GM12878 (cell line): Measurements from ENCODE around the gene CCL2. TPM values are rescaled to one million over a fixed set of nuclear protein-coding genes. Genes with fewer than 3 reads are reported as not detected.

ENCODE experiments used
- ATAC-seq: fragments of 200-7000 bp; cut with Tn5 transposase; 3 replicates; pipeline ENCODE4 v1.9.1; 2020; ENCODE audit warnings: mild to moderate bottlenecking, moderate library complexity
- BruUV-seq: library from RNA; stranded (reverse); fragments of 400-500 nt; replicated peaks from 2 replicates; lab custom pipeline; 2021; lab: Mats Ljungman, UMichigan
- CTCF ChIA-PET: fragments of 300-600 bp; sonication (Branson Sonifier 250); formaldehyde crosslinking; extraction: SDS; loops from one replicate; lab custom pipeline; 2021; ENCODE audit warnings: inconsistent platforms; lab: Yijun Ruan, JAX
- POLR2A ChIA-PET: fragments of 350-600 bp; formaldehyde crosslinking; extraction: SDS; loops from one replicate; lab custom pipeline; 2021; ENCODE audit warnings: inconsistent platforms; lab: Charles Lee
- RAD21 ChIA-PET: fragments of 300-600 bp; sonication (Branson Sonifier 250); formaldehyde crosslinking; loops from one replicate; lab custom pipeline; 2023; ENCODE audit warnings: antibody characterized with exemption; ENCODE audit not compliant: unreplicated experiment; lab: Charles Lee
- SMC1A ChIA-PET: fragments of 300-600 bp; sonication (Branson Sonifier 250); formaldehyde crosslinking; loops from one replicate; lab custom pipeline; 2023; ENCODE audit not compliant: unreplicated experiment, uncharacterized antibody; lab: Charles Lee
- DNase-seq: peaks from one replicate; pipeline ENCODE4 v3.0.0-alpha.2; 2011; ENCODE audit warnings: low read depth, low spot score
- FAIRE-seq: peaks from 3 replicates; lab custom pipeline; 2011; peaks lifted over from hg19 to GRCh38; lab: Jason Lieb, UNC
- H2AFZ ChIP-seq: 2 replicates; pipeline ENCODE4 v1.6.0; 2011; ENCODE audit warnings: low read depth, low read length, control low read depth; ENCODE audit not compliant: control insufficient read depth
- H3K27ac ChIP-seq: 2 replicates; pipeline ENCODE4 v1.5.1; 2011; ENCODE audit warnings: control low read depth; ENCODE audit not compliant: control insufficient read depth, insufficient read depth
- H3K27me3 ChIP-seq, 2 experiments: replicated peaks in 1 of 2; 2 replicates each; pipeline versions ENCODE4 v1.6.0 to v1.6.1; 2011; ENCODE audit warnings: low read length in 1 of 2; ENCODE audit not compliant: control insufficient read depth in 2 of 2, insufficient read depth in 2 of 2
- H3K36me3 ChIP-seq, 2 experiments: 2 replicates each; pipeline ENCODE4 v1.5.1; 2011; ENCODE audit warnings: low read length in 1 of 2; ENCODE audit not compliant: control insufficient read depth in 2 of 2, insufficient read depth in 2 of 2
- H3K4me1 ChIP-seq: 2 replicates; pipeline ENCODE4 v1.6.1; 2011; ENCODE audit warnings: mild to moderate bottlenecking, low read length, moderate library complexity, mixed read lengths; ENCODE audit not compliant: control insufficient read depth, insufficient read depth
- H3K4me2 ChIP-seq: 2 replicates; pipeline ENCODE4 v1.6.0; 2011; ENCODE audit warnings: control low read depth; ENCODE audit not compliant: control insufficient read depth, insufficient read depth
- H3K4me3 ChIP-seq: fragments of 200-600 bp; sonication (generic); 2 replicates; pipeline ENCODE4 v1.5.1; 2016
- H3K79me2 ChIP-seq: 2 replicates; pipeline ENCODE4 v1.6.0; 2011; ENCODE audit warnings: low read length; ENCODE audit not compliant: control insufficient read depth, insufficient read depth
- H3K9ac ChIP-seq: 2 replicates; pipeline ENCODE4 v1.8.0; 2011; ENCODE audit warnings: low read length, control low read depth, mixed read lengths; ENCODE audit not compliant: control insufficient read depth, insufficient read depth
- H3K9me3 ChIP-seq: replicated peaks from 3 replicates; pipeline ENCODE4 v1.5.1; 2011; ENCODE audit warnings: mild to moderate bottlenecking, low read length; ENCODE audit not compliant: control insufficient read depth, insufficient read depth
- H4K20me1 ChIP-seq: 2 replicates; pipeline ENCODE4 v1.6.0; 2011; ENCODE audit not compliant: control insufficient read depth, insufficient read depth
- BCLAF1 ChIP-seq: fragments of 450-650 bp; IDR thresholded peaks from 2 replicates; pipeline ENCODE4 v1.6.1; 2017; ENCODE audit warnings: antibody characterized with exemption, mild to moderate bottlenecking, moderate library complexity
- CBX3 ChIP-seq: fragments of 200-600 bp; sonication (generic); IDR thresholded peaks from 2 replicates; pipeline ENCODE4 v1.6.1; 2016; ENCODE audit warnings: low read depth, borderline replicate concordance
- ETV6 ChIP-seq, 2 experiments: fragments of 450-650 bp in 1 of 2; IDR thresholded peaks in 1 of 2; conservative IDR thresholded peaks in 1 of 2; 2 replicates each; pipeline ENCODE4 v1.6.1; 2014; ENCODE audit warnings: antibody characterized with exemption in 1 of 2, borderline replicate concordance in 1 of 2, low read depth in 1 of 2, mild to moderate bottlenecking in 1 of 2, moderate library complexity in 1 of 2
- FOS ChIP-seq: IDR thresholded peaks from 3 replicates; pipeline ENCODE4 v1.6.1; 2011; ENCODE audit warnings: borderline replicate concordance; ENCODE audit not compliant: insufficient read length; ENCODE audit errors: extremely low read depth
- FOXK2 ChIP-seq: fragments of 450-650 bp; IDR thresholded peaks from 2 replicates; pipeline ENCODE4 v1.6.1; 2017; ENCODE audit warnings: mild to moderate bottlenecking, moderate library complexity
- KLF5 ChIP-seq: fragments of 450-650 bp; IDR thresholded peaks from 2 replicates; pipeline ENCODE4 v1.6.1; 2014; ENCODE audit warnings: mild to moderate bottlenecking; ENCODE audit not compliant: partially characterized antibody
- MEF2B ChIP-seq: fragments of 450-650 bp; IDR thresholded peaks from 2 replicates; pipeline ENCODE4 v1.6.1; 2018; ENCODE audit warnings: mild to moderate bottlenecking, moderate library complexity; ENCODE audit not compliant: partially characterized antibody, poor library complexity, severe bottlenecking
- MXI1 ChIP-seq: fragments of 150-350 bp; IDR thresholded peaks from 2 replicates; pipeline ENCODE4 v1.6.1; 2011; ENCODE audit warnings: low read depth, mild to moderate bottlenecking, inconsistent platforms, low read length, improper control_type of control experiment
- NKRF ChIP-seq: fragments of 450-650 bp; conservative IDR thresholded peaks from 2 replicates; pipeline ENCODE4 v1.6.1; 2017; ENCODE audit warnings: mild to moderate bottlenecking, moderate library complexity
- PBX3 ChIP-seq: IDR thresholded peaks from 2 replicates; pipeline ENCODE4 v1.6.1; 2011; ENCODE audit warnings: mild to moderate bottlenecking, low read depth, low read length, moderate library complexity; ENCODE audit not compliant: insufficient replicate concordance
- SUPT20H ChIP-seq: IDR thresholded peaks from 2 replicates; pipeline ENCODE4 v1.6.1; 2011; ENCODE audit warnings: low read depth, mild to moderate bottlenecking, low read length, moderate library complexity, borderline replicate concordance; ENCODE audit not compliant: control insufficient read depth
- SUZ12 ChIP-seq: fragments of 200-600 bp; sonication (generic); IDR thresholded peaks from one replicate; pipeline ENCODE4 v1.6.1; 2018; ENCODE audit warnings: antibody characterized with exemption, mild to moderate bottlenecking; ENCODE audit not compliant: unreplicated experiment
- TAF1 ChIP-seq: IDR thresholded peaks from 2 replicates; pipeline ENCODE4 v1.6.1; 2011; ENCODE audit warnings: mild to moderate bottlenecking, low read depth, low read length, borderline replicate concordance
- ZBTB4 ChIP-seq: fragments of 450-650 bp; formaldehyde crosslinking; IDR thresholded peaks from 2 replicates; pipeline ENCODE4 v1.4.0; 2022; ENCODE audit warnings: mild to moderate bottlenecking, moderate library complexity
- in situ Hi-C: fragments of 300-500 bp; cut with MboI; formaldehyde crosslinking; loops from 9 replicates; pipeline ENCODE4 v1.14.3; 2018; ENCODE audit warnings: mixed read lengths
- intact Hi-C: fragments of 100-400 bp; cut with micrococcal nuclease; formaldehyde crosslinking; loops from one replicate; pipeline ENCODE4 v1.14.2; 2022; ENCODE audit not compliant: unreplicated experiment
- polyA plus RNA-seq, 11 experiments: library from polyadenylated mRNA; depleted of rRNA in 4 of 11; unstranded in 6 of 11; stranded (reverse) in 5 of 11; fragments of >200 nt; fragmentation: Nextera tagmentation in 4 of 11; fragmentation: Illumina TruSeq in 1 of 11; extraction: Ambion mirVana in 4 of 11; extraction: Trizol in 1 of 11; gene quantifications; 1 replicate in 1 of 11; 2 replicates in 10 of 11; pipeline versions ENCODE4 v1.2.1 to v1.2.3, GENCODE V29; 2011 to 2016; ENCODE audit warnings: inconsistent platforms in 2 of 11, missing spikeins in 2 of 11, low read depth in 1 of 11
- total RNA-seq, 4 experiments: library from RNA; depleted of rRNA in 3 of 4; stranded (reverse); fragments of >200 nt in 3 of 4; fragmentation: Illumina TruSeq in 1 of 4; extraction: Trizol in 1 of 4; gene quantifications; 2 replicates each; pipeline versions ENCODE4 v1.2.1 to v1.2.3, GENCODE V29; 2013 to 2021

CCL2 gene
- total and polyA plus RNA-seq, 10 of the 15 experiments (the other 5 are each of a cell fraction or from before 2014, with no cell fraction given): 0.16 to 0.18 TPM; not detected in 8

- H3K4me1 ChIP-seq: no peaks in the 10 kb centered on the region
- no peak overlapping the region for H3K9ac ChIP-seq
- H4K20me1 ChIP-seq: no peaks in the 10 kb centered on the region; the same call in 1 of the 2 replicates
- H3K27me3 ChIP-seq: peaks cover 1 to 12% of the 10 kb centered on the region in 2 experiments
- H3K9me3 ChIP-seq: no peaks in the 10 kb centered on the region
- BruUV-seq: no TSS peak
- no peaks in the 10 kb centered on the region for H3K79me2 ChIP-seq
- RAD21 ChIA-PET: no interaction called here
- no peak for ATAC-seq
- H3K36me3 ChIP-seq: no peaks in the 10 kb centered on the region
- no peak overlapping the region for H3K4me3 ChIP-seq
- FAIRE-seq: no peak
- POLR2A ChIA-PET: no interaction called here
- intact Hi-C loops: no loop called here
- H2AFZ ChIP-seq: no peak overlapping the region
- in situ Hi-C loops: no loop called here
- CTCF ChIA-PET: no interaction called here
- no peak overlapping the region for H3K27ac ChIP-seq
- no peak overlapping the region for H3K4me2 ChIP-seq
- DNase-seq: no peak
- SMC1A ChIA-PET: no interaction called here
- TF ChIP-seq ZBTB4 (CRISPR knock-in tag) (no peak), FOXK2 (no peak), PBX3 (no peak), MEF2B (no peak), FOS (no peak), MXI1 (no peak), BCLAF1 (no peak), NKRF (no peak), KLF5 (no peak), TAF1 (no peak), ETV6 (conservative IDR thresholded peaks at IDR 0.05 in 1 of 2, IDR thresholded peaks at IDR 0.05 in 1 of 2; ENCODE audit: borderline replicate concordance in 1 of 2, low read depth in 1 of 2) (no peak), SUZ12 (no peak), SUPT20H (no peak), CBX3 (no peak)
Measured at GRCh38 chr17:34259146-34259545, 4.1 kb downstream of the CCL2 start.
